ENCODE data around the gene RICTOR.
"Not testable (repeated sequence)": the region's sequence is repeated elsewhere in the genome, so short reads cannot be mapped to it uniquely, and the experiment has no call there.

Gene RICTOR

DNA sequence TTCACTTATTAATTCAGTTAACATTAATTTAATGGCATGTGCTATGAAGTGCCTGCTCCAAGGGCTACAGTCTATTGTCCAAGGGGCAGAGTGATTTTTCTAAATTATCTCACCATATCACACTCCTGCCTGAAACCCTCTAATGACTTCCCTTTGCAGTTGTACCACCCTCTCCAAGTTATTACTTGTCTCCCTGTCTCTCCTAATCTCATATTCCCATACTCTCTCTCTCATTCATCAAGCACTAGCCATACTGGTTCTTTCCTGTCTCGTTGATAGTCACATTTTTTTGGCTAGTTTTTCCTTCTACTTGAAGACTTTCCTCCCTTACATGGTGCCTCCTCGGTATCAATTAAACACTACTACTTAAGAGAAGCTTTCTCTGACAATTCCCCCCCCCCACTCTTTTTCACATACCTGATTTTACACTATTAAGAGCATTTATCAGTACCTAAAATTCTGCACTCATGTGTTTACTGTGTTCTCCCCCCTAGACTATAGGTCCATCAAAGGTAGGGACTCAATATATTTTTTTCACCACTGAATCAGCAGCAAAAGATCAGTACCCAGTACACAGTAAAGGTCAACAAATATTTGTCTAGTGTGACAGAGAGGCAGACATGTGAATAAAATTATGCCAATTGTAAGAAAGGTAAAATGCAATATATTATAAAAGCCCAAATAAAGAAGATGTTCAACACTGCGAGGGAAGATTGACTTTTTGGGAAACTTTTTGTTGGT, 19.0 kb downstream of the RICTOR start:
- DNase-seq (ENCODE audit: low read depth): no peak

DNA sequence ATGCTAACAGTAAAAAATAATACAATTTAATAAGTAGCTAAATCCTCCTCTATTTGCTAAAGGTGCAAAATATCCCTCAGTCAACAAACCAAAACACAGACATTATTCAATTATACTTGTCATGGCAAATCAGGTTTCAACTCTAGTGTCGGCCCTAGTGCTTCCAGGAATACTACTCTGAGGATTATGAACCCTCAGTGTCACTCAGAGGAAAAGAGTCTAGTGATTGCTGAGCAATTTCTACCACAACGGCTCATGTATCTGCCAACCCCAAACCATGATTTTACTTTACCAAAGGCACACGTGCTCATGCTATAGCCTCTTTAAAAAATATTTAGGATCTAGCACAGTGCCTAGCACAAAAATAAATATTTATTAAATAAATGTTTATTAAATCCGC, 21.0 kb downstream of the RICTOR start:
- DNase-seq (ENCODE audit: low read depth): no peak

DNA sequence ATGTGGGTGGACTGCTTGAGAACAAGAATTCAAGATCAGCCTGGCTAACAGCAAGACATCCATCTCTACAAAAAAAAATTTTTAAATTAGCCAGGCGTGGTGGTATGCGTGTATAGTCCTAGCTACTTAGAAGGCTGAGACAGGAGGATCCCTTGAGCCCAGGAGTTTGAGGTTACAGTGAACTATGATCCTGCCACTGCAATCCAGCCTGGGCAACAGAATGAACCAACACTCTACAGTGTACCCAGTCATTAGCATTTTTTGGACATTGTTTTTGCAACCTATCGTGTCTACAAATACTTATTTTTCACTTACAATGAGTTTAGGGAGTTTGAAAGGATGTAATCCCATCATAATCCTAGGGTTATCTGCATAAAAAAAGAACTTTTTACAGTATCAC, 22.1 kb downstream of the RICTOR start:
- DNase-seq (ENCODE audit: low read depth): no peak

DNA sequence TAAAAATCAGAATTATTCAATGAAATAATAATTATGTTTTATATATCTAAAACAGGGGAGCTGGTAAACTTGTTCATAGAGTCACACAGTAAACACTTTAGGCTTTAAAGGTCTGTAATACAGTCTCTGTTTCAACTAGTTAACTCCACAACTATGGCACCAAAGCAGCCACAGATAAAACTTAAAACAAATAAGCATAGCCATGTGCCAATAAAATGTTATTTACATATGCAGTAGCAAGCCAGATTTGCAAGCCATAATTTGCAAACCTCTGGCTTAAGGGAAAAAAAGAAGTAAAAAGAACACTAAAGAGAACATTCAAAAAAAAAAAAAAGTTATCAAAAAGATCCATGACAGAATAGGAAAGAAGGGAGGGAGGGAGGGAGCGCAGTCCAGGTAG, 24.9 kb downstream of the RICTOR start:
- DNase-seq (ENCODE audit: low read depth): no peak

DNA sequence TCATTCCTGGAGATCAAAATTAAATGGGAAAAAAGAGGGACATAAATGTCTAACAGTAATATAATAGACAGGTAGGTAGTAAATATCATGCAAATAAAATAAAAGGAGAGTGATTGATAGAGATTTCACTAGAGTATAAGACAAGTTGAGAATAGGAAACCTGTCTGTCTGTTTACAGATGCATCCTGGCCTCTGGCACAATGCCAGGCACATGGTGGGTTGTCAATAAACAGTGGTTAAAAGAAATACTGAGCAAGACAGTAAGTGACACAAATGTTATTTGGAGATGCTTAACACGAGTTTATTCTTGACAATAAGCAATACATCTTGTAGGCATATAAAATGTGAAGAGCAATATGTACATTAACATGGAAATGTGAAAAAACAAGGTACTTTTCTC, 33.3 kb downstream of the RICTOR start:
- no peak for DNase-seq (ENCODE audit: low read depth)

DNA sequence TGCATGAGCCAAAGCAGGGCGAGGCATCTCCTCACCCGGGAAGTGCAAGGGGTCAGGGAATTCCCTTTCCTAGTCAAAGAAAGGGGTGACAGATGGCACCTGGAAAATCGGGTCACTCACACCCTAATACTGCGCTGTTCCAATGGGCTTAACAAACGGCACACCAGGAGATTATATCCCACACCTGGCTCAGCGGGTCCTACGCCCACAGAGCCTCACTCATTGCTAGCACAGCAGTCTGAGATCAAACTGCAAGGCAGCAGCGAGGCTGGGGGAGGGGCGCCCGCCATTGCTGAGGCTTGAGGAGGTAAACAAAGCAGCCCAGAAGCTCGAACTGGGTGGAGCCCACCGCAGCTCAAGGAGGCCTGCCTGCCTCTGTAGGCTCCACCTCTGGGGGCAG, 39.7 kb downstream of the RICTOR start:
- not testable (repeated sequence) for DNase-seq (ENCODE audit: low read depth)

DNA sequence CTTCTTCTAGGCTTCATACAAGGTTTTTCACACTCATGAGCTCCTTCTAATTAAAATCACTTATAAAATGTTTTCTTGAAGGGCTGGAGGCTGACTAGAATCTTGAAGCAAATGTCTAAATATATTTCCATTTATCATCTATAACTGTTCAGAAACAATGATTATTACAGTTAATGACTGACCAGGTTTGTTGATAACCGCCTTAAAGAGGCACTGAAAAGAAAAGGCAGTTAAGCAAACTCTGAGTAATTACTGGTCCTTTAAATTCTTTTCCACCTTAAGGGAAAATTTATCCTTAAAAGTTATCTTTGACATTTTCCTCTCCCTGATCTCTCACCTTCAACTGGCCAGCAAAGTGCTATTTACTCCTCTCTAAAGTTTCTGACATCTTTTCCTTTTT, 43.2 kb downstream of the RICTOR start:
- DNase-seq (ENCODE audit: low read depth): no peak

DNA sequence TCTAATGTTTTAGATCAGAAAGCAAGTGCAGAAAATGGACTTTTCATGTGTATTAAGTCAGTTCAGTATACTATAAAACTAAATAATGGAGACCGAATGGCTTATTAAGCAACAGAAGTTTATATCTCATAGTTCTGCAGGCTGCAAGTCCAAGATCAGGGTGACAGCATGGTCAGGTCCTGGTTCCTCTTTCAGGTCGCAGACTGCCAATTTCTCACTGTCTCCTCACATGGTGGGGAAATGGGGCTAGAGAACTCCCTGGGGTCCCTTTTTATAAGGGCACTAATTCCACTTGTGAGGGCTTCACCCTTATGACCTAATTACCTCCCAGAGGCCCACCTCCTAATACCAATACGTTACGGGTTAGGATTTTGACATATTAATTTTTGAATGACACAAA, 48.7 kb downstream of the RICTOR start:
- DNase-seq (ENCODE audit: low read depth): no peak

DNA sequence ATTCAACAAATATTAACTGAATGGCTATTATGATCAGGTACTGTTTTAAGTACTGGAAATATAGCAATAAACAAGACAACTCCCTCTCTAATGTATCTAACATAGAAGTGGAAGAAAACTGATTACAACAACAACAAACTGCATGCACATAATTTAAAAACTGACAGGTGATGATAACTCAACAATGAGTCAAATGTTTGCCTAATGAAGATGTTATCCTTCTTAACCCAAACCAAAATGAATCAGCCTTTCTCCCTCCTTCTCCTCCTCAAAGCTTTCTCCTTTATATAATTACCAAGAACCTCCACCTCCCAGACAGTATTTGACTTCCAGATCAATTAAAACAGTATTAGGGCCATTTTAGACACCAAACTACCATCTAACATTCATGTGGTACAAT, 49.3 kb downstream of the RICTOR start:
- DNase-seq (ENCODE audit: low read depth): no peak

DNA sequence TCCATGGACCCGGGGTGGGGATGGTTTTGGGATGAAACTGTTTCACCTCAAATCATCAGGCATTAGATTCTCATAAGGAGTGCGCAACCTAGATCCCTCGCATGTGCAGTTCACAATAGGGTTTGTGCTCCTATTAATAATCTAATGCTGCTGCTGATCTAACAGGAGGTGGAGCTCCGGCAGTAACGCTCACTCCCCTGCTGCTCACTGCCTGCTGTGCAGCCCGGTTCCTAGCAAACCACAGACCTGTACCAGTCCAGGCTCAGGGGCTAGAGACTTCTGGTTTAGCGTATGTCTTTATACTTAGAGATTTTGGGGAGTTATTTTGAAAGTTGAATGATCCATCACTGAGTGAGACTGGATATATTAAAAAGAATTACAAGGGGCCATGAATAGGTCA, 50.2 kb downstream of the RICTOR start:
- no peak for DNase-seq (ENCODE audit: low read depth)

DNA sequence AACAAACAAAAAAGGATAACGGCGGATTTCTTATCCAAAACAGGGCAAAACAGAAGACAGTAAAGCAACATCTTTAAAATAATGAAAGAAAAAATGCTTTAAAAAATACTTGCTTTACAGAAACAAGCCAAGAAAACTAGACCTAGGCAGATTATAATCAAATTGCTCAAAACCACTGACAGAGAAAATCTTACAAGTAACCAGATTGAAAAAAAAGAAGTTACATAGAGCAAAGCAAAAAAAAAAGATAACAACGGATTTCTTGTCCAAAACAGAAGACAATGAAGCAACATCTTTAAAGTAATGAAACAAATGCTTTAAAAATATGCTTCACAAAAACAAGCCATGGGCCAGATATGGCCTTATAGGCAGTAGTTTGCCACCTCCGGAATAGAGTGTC, 51.1 kb downstream of the RICTOR start:
- DNase-seq (ENCODE audit: low read depth): no peak

DNA sequence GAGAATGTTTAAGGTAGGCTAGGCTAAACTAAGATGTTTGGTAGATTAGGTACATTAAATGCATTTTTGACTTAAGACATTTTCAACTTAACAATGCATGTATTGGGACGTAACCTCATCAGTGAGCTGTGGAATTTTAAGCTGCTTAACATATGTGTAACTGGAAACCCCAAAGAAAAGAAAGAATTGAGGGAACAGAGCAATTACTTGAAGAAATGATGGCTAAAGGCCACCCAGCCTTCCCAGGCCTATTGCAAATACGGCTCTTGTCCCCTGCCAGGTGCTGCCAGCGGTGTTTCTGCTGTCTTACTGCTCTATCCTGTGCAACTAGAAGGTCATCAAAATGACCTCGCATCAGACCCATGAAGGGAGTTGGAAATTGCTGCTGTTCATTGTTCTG, 52.0 kb downstream of the RICTOR start:
- no peak for DNase-seq (ENCODE audit: low read depth)

DNA sequence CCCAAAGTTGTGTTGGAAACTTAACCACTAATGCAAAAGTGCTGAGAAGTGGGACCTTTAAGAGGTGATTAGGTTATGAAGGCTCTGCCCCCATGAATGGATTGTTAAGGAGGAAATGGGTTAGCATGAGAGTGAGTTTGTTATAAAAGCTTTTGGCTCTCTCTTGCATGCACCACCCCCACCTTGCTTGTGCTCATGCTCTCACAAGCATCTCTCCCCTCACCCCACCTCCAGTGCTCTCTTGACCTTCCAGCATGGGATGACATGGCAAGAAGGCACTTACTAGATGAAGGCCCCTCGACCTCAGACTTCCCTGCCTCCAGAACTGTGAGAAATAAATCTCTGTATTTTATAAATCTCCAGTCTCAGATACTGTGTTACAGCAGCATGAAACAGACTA, 52.8 kb downstream of the RICTOR start:
- no peak for DNase-seq (ENCODE audit: low read depth)

DNA sequence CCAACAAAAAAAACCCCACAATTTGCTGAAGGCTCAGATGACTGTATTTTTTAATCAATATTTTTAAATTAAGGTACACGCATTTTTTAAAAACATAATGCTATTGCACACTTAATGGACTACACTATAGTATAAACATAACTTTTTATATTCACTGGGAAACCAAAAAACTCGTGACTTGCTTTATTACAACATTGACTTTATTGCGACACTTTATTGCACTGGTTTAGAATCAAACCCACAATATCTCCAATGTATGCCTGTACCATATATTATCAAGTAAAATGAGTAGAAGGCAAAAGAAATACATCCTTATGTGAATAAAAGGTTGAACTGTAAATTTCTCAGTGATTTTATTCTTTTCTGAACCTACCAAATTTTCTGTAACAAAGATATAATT, 53.7 kb downstream of the RICTOR start:
- DNase-seq (ENCODE audit: low read depth): no peak

DNA sequence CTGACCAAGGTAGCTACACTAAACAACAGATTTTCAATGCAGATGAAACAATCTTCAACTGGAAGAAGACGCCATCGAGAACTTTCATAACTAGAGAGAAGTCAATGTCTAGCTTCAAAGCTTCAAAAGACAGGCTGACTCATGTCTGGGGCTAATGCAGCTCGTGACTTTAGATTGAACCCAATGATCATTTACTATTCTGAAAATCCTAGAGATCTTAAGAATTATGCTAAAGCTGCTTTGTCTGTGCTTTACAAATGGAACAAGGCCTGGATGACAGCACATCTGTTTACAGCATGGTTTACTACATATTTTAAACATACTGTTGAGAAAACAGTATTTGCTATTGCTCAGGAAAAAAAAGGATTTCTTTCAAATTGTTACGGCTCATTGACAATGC, 54.9 kb downstream of the RICTOR start:
- no peak for DNase-seq (ENCODE audit: low read depth)

DNA sequence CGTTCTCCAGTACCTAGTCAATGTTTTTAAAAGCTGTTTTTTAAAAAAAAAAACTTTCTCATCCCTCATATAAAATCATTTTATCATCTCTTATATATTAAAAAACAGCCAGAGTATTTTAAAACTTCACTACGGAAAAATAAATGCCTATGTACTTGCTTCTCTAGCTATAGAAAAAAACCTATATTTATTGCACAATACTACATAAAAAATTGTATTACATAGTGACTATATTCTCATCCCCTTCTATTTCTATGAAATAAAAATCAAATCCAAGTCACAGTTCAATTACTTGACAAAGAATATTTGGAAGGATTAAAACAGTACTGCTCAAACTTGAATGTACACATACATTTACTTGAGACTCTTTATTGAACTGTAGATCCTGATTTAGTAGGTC, 56.7 kb downstream of the RICTOR start:
- no peak for DNase-seq (ENCODE audit: low read depth)

DNA sequence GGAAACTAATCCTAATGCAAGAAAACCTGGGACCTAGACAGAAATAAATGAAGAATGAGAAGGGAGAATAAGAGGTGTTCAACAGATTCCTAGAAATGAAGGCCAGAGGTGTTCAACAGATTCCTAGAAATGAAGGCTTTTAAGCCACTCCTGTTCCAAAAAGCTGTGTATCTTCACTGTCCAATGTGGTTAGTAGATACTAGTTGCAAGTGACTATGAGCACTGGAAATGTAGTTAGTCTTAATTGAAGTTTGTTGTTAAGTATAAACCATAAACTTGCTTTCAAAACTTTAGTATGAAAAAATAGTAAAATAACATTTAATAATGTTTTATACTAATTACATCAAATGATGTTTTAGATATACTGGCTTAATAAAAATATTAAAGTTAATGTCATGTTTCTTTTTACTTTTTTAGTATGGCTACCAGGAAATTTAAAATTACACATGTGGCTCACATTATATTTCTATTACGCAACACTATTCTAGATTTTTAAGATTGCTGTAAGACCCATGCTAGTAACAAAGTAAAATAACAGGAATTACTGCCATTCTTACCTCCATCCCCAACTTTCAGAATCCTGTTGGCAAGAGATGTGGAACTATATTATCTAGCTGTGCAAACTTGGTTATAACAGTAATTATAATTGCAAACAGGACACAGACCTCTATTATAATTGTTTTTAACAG, 57.5 kb downstream of the RICTOR start:
- no peak for DNase-seq (ENCODE audit: low read depth)

DNA sequence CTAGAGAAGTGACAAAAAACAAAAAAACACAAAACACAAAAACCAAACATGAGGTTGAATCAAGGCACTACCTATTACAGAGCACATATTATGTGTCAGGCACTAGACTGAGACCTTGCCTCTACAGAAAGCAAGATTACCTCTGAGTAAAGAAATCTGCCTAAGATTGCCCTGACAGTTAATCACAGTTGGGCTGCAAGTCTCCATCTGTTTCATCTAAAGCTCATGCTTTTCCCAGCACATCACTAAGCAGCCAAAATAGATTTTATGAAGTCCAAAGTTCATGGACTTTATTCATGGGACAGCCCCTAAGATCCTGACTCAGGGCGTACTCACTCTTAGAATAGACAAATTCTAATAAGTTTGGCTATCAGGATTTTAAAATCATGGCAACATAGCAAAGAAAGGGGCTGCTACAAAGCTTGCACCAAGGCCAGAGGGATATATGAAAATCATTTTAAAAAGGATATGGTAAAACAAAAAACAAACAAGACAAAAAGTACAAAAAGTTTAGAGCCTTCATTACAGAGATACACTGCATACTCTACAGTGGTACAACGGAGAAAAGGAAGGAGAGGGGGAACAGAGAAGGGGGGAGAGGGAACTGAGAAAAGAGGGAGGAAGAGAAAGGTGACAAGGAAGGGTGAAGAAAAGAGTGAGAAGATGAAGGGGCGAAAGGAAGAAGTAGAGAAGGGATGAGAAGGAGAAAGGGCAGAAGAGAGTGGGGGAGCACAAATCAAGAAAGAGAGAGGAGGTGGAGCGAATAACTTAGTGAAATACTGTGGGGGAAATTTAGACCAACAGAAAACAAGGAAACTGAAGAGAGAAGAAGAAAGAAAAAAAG, 58.2 kb downstream of the RICTOR start:
- no peak for DNase-seq (ENCODE audit: low read depth)

DNA sequence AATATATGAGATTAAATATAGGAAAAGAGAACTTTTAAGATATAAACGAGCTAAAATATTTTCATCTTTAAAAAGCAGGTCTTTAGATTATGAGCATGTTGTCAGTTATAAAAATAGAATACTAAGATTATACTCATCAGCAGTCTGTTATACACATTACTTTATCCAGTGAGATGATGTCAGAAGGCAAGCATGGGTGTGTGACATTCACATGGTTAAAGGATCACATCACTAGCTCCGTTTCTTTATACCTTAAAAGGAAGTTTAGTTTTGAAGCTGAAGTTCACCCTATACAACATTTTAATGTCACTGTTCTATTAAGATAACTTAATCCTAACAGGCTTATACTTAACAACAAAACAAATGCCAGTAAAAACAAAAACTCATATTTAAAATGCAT, 59.6 kb downstream of the RICTOR start:
- no peak for DNase-seq (ENCODE audit: low read depth)

DNA sequence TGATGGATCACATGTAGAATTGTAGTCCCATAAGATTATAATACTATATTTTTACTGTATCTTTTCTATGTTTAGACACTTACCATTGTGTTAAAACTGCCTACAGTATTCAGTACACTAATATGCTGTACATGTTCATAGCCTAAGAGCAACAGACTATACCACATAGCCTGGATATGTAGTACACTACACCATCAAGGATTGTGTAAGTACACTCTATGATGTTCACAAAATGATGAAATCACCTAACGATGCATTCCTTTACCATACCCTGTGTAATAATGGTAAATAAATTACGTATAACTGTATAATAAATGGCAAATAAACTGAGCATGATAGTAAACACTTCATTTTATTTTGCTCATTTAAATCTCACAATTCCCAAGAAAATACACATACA, 60.3 kb downstream of the RICTOR start:
- no peak for DNase-seq (ENCODE audit: low read depth)

DNA sequence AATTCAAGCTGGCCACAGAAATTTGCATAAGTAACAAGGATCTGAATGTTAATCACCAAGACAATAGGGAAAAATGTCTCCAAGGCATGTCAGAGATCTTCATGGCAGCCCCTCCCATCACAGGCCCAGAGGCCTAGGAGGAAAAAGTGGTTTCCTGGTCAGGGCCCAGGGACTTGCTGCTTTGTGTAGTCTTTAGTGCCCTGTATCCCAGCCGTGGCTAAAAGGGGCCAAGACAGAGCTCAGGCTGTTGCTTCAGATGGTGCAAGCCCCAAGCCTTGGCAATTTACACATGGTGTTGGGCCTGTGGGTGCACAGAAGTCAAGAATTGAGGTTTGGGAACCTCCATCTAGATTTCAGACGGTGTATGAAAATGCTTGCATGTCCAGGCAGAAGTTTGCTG, 63.2 kb downstream of the RICTOR start:
- DNase-seq (ENCODE audit: low read depth): not testable (repeated sequence)

DNA sequence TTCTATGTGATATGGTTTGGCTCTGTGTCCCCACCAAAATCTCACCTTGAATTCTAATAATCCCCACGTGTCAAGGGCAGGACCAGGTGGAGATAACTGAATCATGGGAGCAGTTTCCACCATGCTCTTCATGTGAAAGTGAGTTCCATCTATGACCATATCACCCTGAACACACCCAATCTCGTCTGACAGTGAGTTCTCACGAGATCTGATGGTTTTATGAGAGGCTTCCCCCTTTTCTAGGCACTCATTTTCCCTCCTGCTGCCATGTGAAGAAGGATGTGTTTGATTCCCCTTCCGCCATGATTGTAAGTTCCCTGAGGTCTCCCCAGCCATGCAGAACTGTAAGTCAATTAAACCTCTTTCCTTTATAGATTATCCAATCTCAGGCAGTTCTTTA, 64.2 kb downstream of the RICTOR start:
- DNase-seq (ENCODE audit: low read depth): no peak

DNA sequence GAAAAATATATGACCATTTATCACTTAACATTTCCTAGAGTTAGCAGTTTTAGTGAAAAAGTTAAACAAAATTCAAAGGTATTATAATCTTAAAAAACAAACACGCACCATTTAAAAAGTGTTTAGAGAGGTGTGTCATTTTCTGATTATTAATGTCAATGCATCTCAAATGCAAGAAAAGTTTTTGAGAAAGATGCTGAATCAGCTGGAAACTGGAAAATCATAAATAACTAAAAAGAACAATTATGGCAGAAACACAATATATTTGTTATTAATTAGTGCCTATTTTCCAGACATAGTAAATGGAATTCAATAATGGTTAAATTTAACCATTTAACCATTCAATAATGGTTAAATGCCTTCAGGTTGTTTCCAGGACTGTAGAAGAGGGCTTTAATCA, 64.9 kb downstream of the RICTOR start:
- DNase-seq (ENCODE audit: low read depth): no peak

Data from CMK (cell line).